Measurements from ENCODE around the gene CD300LD.

Gene CD300LD

GRCh38 chr17:74592087-74592990 is at the start of gene CD300LD:
Gene CD300LD, minus strand, starts transcription at chr17:74592283. Its CDS starts 81 bp downstream, at chr17:74592202.
- no peak for TF ChIP-seq GATA2 (IDR thresholded peaks at IDR 0.05; ENCODE audit: low read depth, low read length)
- no peak for TF ChIP-seq GATA3 (IDR thresholded peaks at IDR 0.05; ENCODE audit: low read depth, low read length)

- no peak for TF ChIP-seq GATA3 (IDR thresholded peaks at IDR 0.05; ENCODE audit: low read depth, low read length)
- TF ChIP-seq GATA2 (IDR thresholded peaks at IDR 0.05; ENCODE audit: low read depth, low read length), result no peak
These were observed 49.3 kb upstream of the CD300LD start for GRCh38 chr17:74641224-74641957.

- TF ChIP-seq GATA2 (IDR thresholded peaks at IDR 0.05; ENCODE audit: low read depth, low read length) (no peak), GATA3 (IDR thresholded peaks at IDR 0.05; ENCODE audit: low read depth, low read length) (no peak)
These were observed 47.6 kb upstream of the CD300LD start for GRCh38 chr17:74639704-74640151.

GRCh38 chr17:74637926-74638325 is 45.8 kb upstream of the CD300LD start:
- no peak for TF ChIP-seq GATA2 (IDR thresholded peaks at IDR 0.05; ENCODE audit: low read depth, low read length)
- no peak for TF ChIP-seq GATA3 (IDR thresholded peaks at IDR 0.05; ENCODE audit: low read depth, low read length)

GRCh38 chr17:74637265-74637664 is 45.2 kb upstream of the CD300LD start:
- TF ChIP-seq GATA2 (IDR thresholded peaks at IDR 0.05; ENCODE audit: low read depth, low read length) (no peak), GATA3 (IDR thresholded peaks at IDR 0.05; ENCODE audit: low read depth, low read length) (no peak)

- TF ChIP-seq GATA2 (IDR thresholded peaks at IDR 0.05; ENCODE audit: low read depth, low read length), result no peak
- no peak for TF ChIP-seq GATA3 (IDR thresholded peaks at IDR 0.05; ENCODE audit: low read depth, low read length)
These were observed 43.3 kb upstream of the CD300LD start for GRCh38 chr17:74635418-74635817.

- TF ChIP-seq GATA2 (IDR thresholded peaks at IDR 0.05; ENCODE audit: low read depth, low read length), result no peak
- TF ChIP-seq GATA3 (IDR thresholded peaks at IDR 0.05; ENCODE audit: low read depth, low read length), result no peak
These were observed 41.2 kb upstream of the CD300LD start for GRCh38 chr17:74633326-74633725.

- no peak for TF ChIP-seq GATA2 (IDR thresholded peaks at IDR 0.05; ENCODE audit: low read depth, low read length)
- no peak for TF ChIP-seq GATA3 (IDR thresholded peaks at IDR 0.05; ENCODE audit: low read depth, low read length)
These were observed 40.5 kb upstream of the CD300LD start for GRCh38 chr17:74632617-74633016.

GRCh38 chr17:74631468-74632450 is 39.7 kb upstream of the CD300LD start:
- TF ChIP-seq GATA2 (IDR thresholded peaks at IDR 0.05; ENCODE audit: low read depth, low read length), result no peak
- TF ChIP-seq GATA3 (IDR thresholded peaks at IDR 0.05; ENCODE audit: low read depth, low read length), result no peak

- no peak for TF ChIP-seq GATA3 (IDR thresholded peaks at IDR 0.05; ENCODE audit: low read depth, low read length)
- TF ChIP-seq GATA2 (IDR thresholded peaks at IDR 0.05; ENCODE audit: low read depth, low read length), result no peak
These were observed 33.6 kb upstream of the CD300LD start for GRCh38 chr17:74625661-74626060.

- no peak for TF ChIP-seq GATA2 (IDR thresholded peaks at IDR 0.05; ENCODE audit: low read depth, low read length)
- TF ChIP-seq GATA3 (IDR thresholded peaks at IDR 0.05; ENCODE audit: low read depth, low read length), result no peak
These were observed 32.0 kb upstream of the CD300LD start for GRCh38 chr17:74624131-74624530.

GRCh38 chr17:74623693-74624093 is 31.6 kb upstream of the CD300LD start, which contains the start of gene CD300E:
Gene CD300E, minus strand, starts transcription at chr17:74623738. Its CDS starts 117 bp downstream, at chr17:74623621.
- TF ChIP-seq GATA3 (IDR thresholded peaks at IDR 0.05; ENCODE audit: low read depth, low read length), result no peak
- no peak for TF ChIP-seq GATA2 (IDR thresholded peaks at IDR 0.05; ENCODE audit: low read depth, low read length)

GRCh38 chr17:74619077-74619673 is 27.1 kb upstream of the CD300LD start:
- no peak for TF ChIP-seq GATA3 (IDR thresholded peaks at IDR 0.05; ENCODE audit: low read depth, low read length)
- no peak for TF ChIP-seq GATA2 (IDR thresholded peaks at IDR 0.05; ENCODE audit: low read depth, low read length)

Data from SH-SY5Y (cell line).